Activated T-helper 1 cell treated with anti-CD3 and anti-CD28 coated beads, Interleukin-12 subunit alpha, Interleukin-12 subunit beta, Interleukin-2, Interleukin-4 antibody, amounts not matched to agents 30 ng/mL and 10 ng/mL and 1 ng/mL, durations not matched to agents 14 hours and 24 hours and 36 hours (primary cell): Measurements from ENCODE around the gene DPEP1. TPM values are rescaled to one million over a fixed set of nuclear protein-coding genes. Genes with fewer than 3 reads are reported as not detected.

Experiments
- DNase-seq: peaks from one replicate; pipeline ENCODE4 v3.0.0; 2021; ENCODE audit warnings: low spot score
- H3K27ac Mint-ChIP-seq: one replicate; pipeline ENCODE4 v1.8.0; 2021; ENCODE audit warnings: mild to moderate bottlenecking, mixed read lengths
- H3K27me3 Mint-ChIP-seq: one replicate; pipeline ENCODE4 v1.8.0; 2022; ENCODE audit warnings: mild to moderate bottlenecking, moderate library complexity, mixed read lengths; ENCODE audit not compliant: insufficient read depth
- H3K36me3 Mint-ChIP-seq: one replicate; pipeline ENCODE4 v1.8.0; 2021; ENCODE audit warnings: low read depth, mixed read lengths
- H3K4me1 Mint-ChIP-seq: one replicate; pipeline ENCODE4 v1.8.0; 2021; ENCODE audit warnings: low read depth, mixed read lengths
- H3K4me3 Mint-ChIP-seq: one replicate; pipeline ENCODE4 v1.8.0; 2021; ENCODE audit warnings: mild to moderate bottlenecking, moderate library complexity, mixed read lengths
- H3K9me3 Mint-ChIP-seq: one replicate; pipeline ENCODE4 v1.8.0; 2021; ENCODE audit warnings: mixed read lengths
- intact Hi-C: fragments of 100-400 bp; cut with micrococcal nuclease; formaldehyde crosslinking; loops from one replicate; pipeline ENCODE4 v1.15.1; 2024
- total RNA-seq: library from RNA; stranded (reverse); gene quantifications from 2 replicates; pipeline ENCODE4 v1.2.3, GENCODE V29; 2022

Gene DPEP1
- total RNA-seq, 1 donor from 2014 or later = not detected

DNA sequence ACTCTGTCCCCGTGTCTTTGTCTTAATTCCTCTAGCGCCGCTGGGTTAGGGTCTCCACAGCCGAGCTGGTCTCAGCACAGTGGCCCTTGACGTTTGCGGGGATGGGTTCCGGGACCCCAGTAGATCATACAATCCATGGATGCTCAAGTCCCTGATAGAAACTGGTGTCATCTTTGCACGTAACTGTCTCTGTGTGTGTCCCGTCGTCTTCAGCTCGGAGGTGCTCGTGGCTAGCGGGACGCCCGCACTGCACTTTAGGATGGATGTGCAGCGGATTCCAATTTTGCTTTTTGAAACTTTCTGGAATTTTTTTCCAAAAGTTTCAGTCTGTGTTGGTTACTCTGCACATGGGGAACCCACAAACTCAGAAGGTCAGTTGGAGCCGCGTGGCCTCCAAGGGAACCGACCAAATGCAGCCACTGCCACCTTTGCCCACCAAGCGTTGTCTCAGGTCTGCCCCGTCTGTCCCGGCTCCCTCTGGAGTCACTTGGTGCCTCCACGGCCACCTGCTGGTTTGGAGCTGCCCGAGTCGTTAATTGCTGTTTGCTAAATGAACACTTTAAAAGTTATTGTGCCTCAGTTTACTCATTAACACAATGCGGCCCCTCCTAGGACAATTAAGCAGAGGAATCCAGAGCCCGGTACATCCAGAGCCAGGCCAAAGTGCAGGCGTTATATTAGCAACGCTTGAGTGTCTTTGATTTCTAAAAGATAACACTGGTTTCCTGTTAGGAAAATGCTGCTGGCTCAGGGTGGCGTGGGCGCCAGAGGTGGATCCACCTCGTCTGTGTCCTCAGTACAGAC lies 5.3 kb upstream of the DPEP1 start:
- no peaks in the 10 kb centered on the region for H3K9me3 Mint-ChIP-seq
- peaks cover 1% of the 10 kb centered on the region for H3K4me1 Mint-ChIP-seq
- H3K27ac Mint-ChIP-seq = no peak overlapping the region
- intact Hi-C loops = no loop called here
- H3K27me3 Mint-ChIP-seq = no peaks in the 10 kb centered on the region
- no peak overlapping the region for H3K4me3 Mint-ChIP-seq
- H3K36me3 Mint-ChIP-seq = no peaks in the 10 kb centered on the region
- no peak for DNase-seq

DNA sequence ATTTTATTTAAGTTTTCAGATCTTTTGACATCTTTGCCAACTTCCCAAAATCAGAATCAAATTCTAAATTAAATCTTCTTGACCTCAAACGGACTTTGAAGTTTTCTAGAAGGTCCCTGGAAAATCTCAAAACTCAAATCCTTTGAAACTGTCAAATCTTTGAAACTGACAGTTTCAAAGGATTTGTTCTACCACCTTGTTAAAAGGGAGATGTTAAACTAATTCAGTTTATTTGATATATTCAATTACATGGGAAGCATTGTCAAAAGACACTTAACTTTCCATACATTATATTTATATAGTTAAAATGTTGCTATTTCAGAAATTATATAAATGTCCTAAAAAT lies 3.4 kb upstream of the DPEP1 start:
- Mint-ChIP-seq H3K36me3 (no peaks in the 10 kb centered on the region), H3K9me3 (no peaks in the 10 kb centered on the region), H3K27me3 (no peaks in the 10 kb centered on the region), H3K4me3 (no peak overlapping the region), H3K4me1 (no peaks in the 10 kb centered on the region), H3K27ac (no peak overlapping the region)
- DNase-seq = no peak
- intact Hi-C loops = no loop called here

DNA sequence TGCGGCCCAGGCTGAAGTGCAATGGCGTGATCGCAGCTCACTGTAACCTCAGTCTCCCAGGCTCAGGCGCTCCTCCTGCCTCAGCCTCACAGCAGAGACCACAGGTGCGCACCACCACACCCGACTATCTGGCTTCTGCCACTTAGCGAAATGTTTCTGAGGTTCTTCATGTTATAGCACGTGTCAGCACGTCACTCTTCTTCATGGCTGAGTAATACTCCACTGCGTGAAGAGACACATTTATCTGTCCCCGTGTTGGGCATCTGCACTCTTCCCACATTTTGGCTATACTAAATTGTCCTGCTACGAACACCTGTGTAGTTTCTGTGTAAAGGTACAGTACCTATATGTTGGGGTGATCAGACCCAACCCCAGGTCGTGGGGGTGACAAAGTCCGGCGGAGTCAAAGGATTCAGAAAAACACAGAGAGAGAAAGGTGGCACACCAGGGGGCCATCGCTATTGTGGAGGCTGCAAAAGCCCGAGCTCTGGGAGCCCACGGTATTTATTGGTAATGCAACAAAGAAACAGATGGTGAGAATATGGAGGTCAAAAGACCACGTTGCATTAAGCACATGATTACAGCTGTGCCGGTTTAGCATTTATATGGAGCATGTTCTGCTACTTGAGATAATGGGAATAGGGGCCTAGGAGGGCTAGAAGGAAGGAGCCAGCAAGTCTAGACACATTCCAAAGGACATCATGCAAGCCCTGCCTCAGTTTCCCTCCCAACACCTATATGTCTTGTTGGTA lies 851 bp upstream of the DPEP1 start:
- Mint-ChIP-seq H3K4me3 (no peak overlapping the region), H3K4me1 (no peaks in the 10 kb centered on the region), H3K27me3 (no peaks in the 10 kb centered on the region), H3K27ac (no peak overlapping the region), H3K9me3 (peaks cover 4% of the 10 kb centered on the region), H3K36me3 (no peaks in the 10 kb centered on the region)
- intact Hi-C loops = no loop called here
- DNase-seq = no peak

DNA sequence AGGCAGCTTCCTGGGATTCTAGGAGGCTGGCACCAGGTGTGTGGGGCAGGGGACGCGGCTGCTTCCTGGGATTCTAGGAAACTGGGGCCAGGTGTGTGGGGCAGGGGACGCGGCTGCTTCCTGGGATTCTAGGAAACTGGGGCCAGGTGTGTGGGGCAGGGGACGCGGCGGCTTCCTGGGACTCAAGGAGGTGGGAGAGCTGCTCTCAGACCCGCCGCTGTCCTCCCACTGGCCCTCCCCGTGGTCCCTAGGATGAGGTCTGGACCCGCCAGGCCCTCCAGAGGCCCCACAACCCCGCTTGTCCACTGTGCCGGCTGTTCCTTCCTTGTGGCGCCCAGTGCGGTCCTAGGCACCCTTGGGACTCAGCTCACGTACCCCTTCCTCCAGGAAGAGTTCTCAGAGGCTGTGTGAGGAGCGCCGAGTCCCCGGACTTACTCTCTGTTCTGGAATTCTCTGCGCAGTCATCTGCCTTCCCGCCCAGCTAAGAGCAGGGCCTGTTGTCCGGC lies 565 bp downstream of the DPEP1 start:
- H3K36me3 Mint-ChIP-seq = no peaks in the 10 kb centered on the region
- intact Hi-C loops = no loop called here
- H3K4me3 Mint-ChIP-seq = no peak overlapping the region
- no peak for DNase-seq
- H3K27ac Mint-ChIP-seq = no peak overlapping the region
- no peaks in the 10 kb centered on the region for H3K4me1 Mint-ChIP-seq
- peaks cover 4% of the 10 kb centered on the region for H3K9me3 Mint-ChIP-seq
- H3K27me3 Mint-ChIP-seq = no peaks in the 10 kb centered on the region

DNA sequence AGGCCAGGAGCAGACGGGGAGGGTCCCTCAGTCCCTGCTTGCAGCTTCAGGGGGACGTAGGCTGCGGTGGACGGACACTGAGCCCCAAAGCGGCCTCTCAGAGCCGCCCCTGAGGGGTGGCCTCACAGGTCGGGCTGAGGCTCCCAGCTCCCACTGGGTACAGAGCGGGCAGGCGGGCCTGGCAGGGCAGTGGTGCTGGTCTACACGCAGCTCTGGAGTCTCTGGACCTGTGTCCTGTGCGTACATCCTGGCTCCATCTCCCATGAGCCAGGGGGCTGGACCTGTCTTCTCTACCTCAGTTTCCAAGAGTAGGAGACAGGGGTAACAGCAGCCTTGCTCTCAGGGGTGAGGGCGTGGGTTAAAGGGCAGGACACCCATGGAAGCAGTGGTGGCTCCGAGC lies 1.7 kb downstream of the DPEP1 start:
- intact Hi-C loops = no loop called here
- Mint-ChIP-seq H3K27ac (no peak overlapping the region), H3K9me3 (peaks cover 4% of the 10 kb centered on the region), H3K36me3 (no peaks in the 10 kb centered on the region), H3K4me1 (no peaks in the 10 kb centered on the region), H3K27me3 (no peaks in the 10 kb centered on the region), H3K4me3 (no peak overlapping the region)
- DNase-seq = no peak

DNA sequence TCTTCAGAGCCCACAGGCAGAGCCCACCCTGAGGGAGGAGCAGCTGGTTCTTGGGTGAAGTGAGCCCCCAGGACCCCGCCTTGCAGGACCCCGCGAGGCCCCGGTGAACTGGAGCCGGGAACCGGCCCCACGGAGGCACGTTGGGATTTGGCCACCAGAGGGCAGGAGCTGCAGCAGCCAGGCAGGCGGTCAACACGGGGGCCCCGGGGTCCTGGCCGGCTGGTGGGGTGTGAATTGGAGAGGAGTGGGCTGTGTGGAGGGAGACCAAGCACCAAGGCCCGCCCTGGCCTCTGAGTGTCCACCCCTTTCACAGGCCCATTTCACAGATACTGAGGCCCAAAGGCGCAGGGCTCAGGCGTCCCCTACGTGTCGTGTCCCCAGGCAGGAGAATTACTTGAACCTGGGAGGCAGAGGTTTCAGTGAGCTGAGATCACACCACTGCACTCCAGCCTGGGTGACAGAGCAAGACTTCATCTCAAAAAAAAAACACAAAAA lies 2.2 kb downstream of the DPEP1 start:
- Mint-ChIP-seq H3K36me3 (no peaks in the 10 kb centered on the region), H3K27me3 (no peaks in the 10 kb centered on the region), H3K9me3 (peaks cover 4% of the 10 kb centered on the region), H3K4me3 (no peak overlapping the region), H3K27ac (no peak overlapping the region), H3K4me1 (no peaks in the 10 kb centered on the region)
- DNase-seq = no peak
- intact Hi-C loops = no loop called here

DNA sequence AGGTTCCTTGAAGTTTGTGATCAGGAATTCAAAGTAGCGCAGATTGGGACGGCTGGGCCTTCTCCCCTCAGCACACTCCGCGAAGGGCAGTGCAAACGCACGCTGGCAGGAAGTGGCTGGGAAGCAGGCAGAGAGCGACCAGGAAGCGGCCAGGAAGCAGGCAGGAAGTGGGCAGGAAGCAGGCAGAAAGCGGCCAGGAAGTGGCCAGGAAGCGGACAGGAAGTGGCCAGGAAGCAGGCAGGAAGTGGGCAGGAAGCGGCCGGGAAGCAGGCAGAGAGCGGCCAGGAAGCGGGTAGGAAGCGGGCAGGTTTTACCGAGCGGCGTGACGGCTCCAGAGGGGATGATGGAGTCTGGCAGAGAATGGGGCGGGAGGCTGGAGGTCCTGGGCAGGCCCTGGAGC lies 3.2 kb downstream of the DPEP1 start:
- intact Hi-C loops = no loop called here
- Mint-ChIP-seq H3K27ac (peak overlapping the region; percentile 12), H3K4me1 (no peaks in the 10 kb centered on the region), H3K4me3 (no peak overlapping the region), H3K27me3 (no peaks in the 10 kb centered on the region), H3K9me3 (peaks cover 4% of the 10 kb centered on the region), H3K36me3 (no peaks in the 10 kb centered on the region)
- DNase-seq = no peak

DNA sequence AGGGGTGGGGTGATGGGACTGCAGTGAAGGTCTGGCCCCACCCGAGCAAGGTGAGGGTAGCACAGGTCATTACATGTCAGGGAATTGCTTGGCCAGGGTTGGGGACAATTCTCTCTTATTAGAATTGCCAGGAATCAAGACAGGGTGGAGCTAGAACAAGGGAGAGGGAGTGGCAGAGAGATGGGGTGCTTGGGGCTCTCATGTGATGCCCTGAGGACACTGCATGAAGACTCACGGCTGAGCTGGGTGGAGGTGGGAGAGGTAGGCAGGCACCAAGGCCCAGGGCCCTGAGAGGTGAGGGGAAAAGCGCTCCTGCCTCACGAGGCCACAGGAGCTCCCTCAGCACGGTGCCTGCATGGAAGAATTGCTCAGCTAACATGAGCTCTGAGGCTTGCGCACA lies 3.6 kb downstream of the DPEP1 start:
- intact Hi-C loops = no loop called here

DNA sequence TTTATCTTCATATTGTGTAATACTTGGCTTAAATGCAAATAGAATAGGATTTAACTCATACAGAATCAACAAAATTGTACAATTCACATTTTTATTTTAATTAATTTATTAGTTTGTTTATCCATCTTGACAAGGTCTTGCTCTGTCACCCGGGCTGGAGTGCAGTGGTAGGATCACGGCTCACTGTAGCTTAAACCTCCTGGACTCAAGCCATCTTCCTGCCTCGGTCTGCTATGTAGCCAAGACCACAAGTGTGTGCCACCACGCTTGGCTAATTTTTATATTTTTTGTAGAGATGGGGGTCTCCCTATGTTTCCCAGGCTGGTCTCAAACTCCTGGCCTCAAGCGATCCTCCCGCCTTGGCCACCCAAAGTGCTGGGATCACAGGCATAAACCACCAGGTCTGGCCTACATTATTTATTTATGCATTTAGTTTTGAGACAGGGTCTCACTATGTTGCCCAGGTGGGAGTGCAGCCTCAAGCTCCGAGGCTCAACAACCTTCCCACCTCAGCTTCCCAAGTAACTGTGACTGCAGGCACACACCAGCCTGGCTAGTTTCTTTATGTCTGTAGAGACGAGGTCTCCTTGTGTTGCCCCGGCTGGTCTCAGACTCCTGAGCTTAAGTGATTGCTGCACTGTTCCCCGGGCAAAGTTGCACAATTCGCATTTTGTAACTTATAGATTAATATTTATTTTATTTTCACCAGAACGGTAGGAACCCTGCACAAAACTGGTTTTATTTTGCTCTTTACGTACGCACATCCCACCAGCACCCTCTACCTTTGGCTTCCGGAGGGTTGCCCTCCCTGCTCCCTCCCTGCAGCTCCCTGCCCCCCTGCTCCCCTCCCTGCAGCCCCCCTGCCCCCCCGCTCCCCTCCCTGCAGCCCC lies 4.9 kb downstream of the DPEP1 start:
- Mint-ChIP-seq H3K36me3 (no peaks in the 10 kb centered on the region), H3K27ac (no peak overlapping the region), H3K4me3 (no peak overlapping the region), H3K27me3 (peaks cover 4% of the 10 kb centered on the region), H3K9me3 (peaks cover 4% of the 10 kb centered on the region), H3K4me1 (no peaks in the 10 kb centered on the region)
- intact Hi-C loops = no loop called here
- no peak for DNase-seq

More for the DNA sequence above, 3.6 kb downstream of the DPEP1 start:
- Mint-ChIP-seq H3K27ac (no peak overlapping the region), H3K36me3 (no peaks in the 10 kb centered on the region), H3K27me3 (no peaks in the 10 kb centered on the region), H3K4me3 (no peak overlapping the region), H3K9me3 (peaks cover 4% of the 10 kb centered on the region), H3K4me1 (no peaks in the 10 kb centered on the region)
- DNase-seq = no peak

DNA sequence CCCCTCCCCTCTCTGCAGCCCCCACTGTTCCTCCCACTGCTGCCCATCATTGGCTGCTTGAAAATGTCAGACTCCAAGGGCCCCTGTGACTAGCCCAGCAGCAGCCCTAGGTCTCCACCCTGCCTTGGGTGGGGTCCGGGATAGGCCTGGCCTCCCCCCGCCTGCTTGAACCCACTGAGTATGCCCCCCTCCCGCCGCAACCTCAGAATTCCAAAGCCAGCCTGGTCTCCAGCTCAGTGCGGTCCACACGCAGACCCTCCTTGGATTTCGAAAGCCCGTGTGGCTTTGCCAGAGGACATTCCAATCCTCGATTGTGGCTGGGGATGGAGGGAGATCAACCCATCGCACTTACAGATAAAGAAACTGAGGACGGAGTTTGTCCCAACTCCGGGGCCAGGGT lies 6.4 kb downstream of the DPEP1 start:
- Mint-ChIP-seq H3K4me1 (no peaks in the 10 kb centered on the region), H3K9me3 (peaks cover 4% of the 10 kb centered on the region), H3K27me3 (peaks cover 13% of the 10 kb centered on the region), H3K27ac (no peak overlapping the region), H3K4me3 (no peak overlapping the region), H3K36me3 (no peaks in the 10 kb centered on the region)
- no peak for DNase-seq
- intact Hi-C loops = no loop called here

DNA sequence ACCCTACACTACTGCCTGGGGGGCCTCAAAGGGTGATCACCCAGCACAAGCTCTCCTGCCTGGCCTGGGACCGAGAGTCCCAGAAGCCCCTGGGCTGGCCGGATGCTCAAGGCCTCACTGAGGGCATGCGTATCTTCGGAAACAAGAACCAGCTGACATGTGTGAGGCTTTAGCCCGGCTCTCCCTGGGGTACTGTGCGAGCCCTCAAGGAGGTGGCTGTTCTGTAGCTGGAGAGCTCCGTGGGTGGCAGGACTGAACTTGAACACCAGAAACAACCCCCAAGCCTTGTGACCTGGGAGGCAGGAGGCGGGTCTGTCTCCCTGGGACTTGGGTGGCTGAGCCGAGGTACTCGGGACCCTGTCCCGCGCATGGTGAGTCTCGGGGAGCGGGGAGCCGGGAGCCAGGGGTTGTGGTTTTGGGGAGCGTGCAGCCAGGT lies 7.0 kb downstream of the DPEP1 start:
- intact Hi-C loops = no loop called here
- H3K36me3 Mint-ChIP-seq = no peaks in the 10 kb centered on the region
- no peak overlapping the region for H3K27ac Mint-ChIP-seq
- H3K4me3 Mint-ChIP-seq = no peak overlapping the region
- no peak for DNase-seq
- H3K4me1 Mint-ChIP-seq = no peaks in the 10 kb centered on the region
- H3K9me3 Mint-ChIP-seq = peaks cover 4% of the 10 kb centered on the region
- H3K27me3 Mint-ChIP-seq = peaks cover 16% of the 10 kb centered on the region

DNA sequence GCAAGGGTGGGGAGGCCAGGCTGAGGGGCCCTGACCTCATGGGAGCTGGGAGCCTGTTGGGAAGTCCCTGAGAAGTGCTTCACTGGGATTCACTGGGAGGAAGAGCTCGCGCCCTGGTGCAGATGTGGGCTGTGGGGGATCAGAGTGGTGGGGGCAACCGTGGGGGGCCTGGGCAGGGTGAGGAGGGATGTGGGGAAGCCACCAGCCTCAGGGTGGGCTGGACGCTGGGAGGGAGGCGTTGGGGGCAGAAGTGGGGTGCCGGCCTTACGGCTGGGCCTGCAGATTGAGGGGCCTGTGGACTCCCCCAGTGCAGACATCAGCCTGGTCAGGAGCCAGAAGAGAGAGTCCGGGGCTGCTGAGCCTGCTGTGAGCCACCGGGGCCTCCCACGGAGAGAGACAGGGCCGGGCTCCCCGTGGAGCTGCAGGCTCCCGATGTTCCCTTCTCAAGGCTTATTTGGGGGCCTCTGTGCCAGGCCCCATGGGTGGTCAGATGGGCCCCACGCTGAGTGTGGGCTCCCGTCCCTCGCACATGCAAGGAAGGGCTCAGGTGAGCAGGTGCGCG lies 7.8 kb downstream of the DPEP1 start:
- DNase-seq = no peak
- Mint-ChIP-seq H3K4me3 (no peak overlapping the region), H3K36me3 (no peaks in the 10 kb centered on the region), H3K4me1 (no peaks in the 10 kb centered on the region), H3K27me3 (peaks cover 16% of the 10 kb centered on the region), H3K9me3 (peaks cover 4% of the 10 kb centered on the region), H3K27ac (no peak overlapping the region)
- intact Hi-C loops = no loop called here
